ENCODE results near the gene HDGF. TPM values are rescaled to one million over a fixed set of nuclear protein-coding genes. Genes with fewer than 3 reads are reported as not detected.
A peak's percentile ranks its signal among the peaks of the same experiment; 100 is the strongest.

The HDGF gene
- total RNA-seq, 1 experiment from 2014 or later, result 310 TPM

DNA sequence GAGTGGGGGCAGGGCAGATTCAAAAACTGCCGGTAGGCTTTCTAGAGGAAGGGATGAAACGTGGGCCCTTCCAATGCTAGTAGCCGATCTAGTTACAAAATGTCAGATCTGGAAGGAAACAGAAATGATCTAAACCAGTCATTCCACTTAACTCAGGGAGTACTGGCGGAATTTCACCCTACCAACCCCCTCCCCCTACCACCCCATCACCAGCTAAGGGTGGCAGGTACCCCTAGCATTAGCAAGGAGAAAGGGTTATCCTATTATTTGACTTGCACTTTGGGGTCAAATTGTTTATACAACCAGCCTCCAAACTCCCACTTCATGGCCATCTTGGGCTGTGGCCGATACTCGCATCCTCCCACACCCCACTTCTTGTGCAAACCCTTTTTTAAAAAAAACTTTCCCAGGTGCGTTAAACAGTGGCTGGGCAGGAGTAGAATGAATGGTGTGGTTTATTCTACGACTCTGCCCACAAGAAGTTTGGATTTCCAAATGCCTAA, 9.9 kb downstream of the HDGF start:
- Histone ChIP-seq H3T11ph (ENCODE audit: low read length) (no peak overlapping the region), H3K23ac (ENCODE audit: insufficient read length, low read depth, low read length) (no peak overlapping the region), H3K79me2 (ENCODE audit: insufficient read depth, low read length) (peaks cover 11% of the 10 kb centered on the region; the same call in 1 of the 2 replicates)

More for the DNA sequence above, 9.9 kb downstream of the HDGF start:
- Histone ChIP-seq H2BK5ac (ENCODE audit: insufficient read length, low read length) (no peak overlapping the region), H3K4me1 (ENCODE audit: insufficient read depth, low read length) (peaks cover 9% of the 10 kb centered on the region), H4K5ac (ENCODE audit: insufficient read length, low read depth, low read length) (no peak overlapping the region), H3K56ac (ENCODE audit: insufficient read length, low read depth, low read length) (no peak overlapping the region), H3K23me2 (ENCODE audit: insufficient read length, low read depth, low read length, poor library complexity, severe bottlenecking) (peaks cover 8% of the 10 kb centered on the region), H2BK15ac (ENCODE audit: low read depth, low read length) (no peak overlapping the region), H2BK20ac (ENCODE audit: low read depth, low read length, poor library complexity, severe bottlenecking) (no peak overlapping the region), H4K8ac (replicated peaks; ENCODE audit: insufficient read length, low read depth, low read length) (no peak overlapping the region), H4K91ac (ENCODE audit: insufficient read length, low read depth, low read length) (no peak overlapping the region), H2BK12ac (ENCODE audit: insufficient read length, low read depth, low read length) (no peak overlapping the region), H4K20me1 (ENCODE audit: control insufficient read depth, insufficient read depth, insufficient read length) (no peaks in the 10 kb centered on the region), H3K9ac (ENCODE audit: extremely low read depth, insufficient read length, low read length) (peak overlapping the region; percentile 16), H3K4ac (ENCODE audit: low read depth, low read length) (no peak overlapping the region; the same call in 1 of the 2 replicates), H2AFZ (ENCODE audit: low read length) (no peak overlapping the region), H3K27ac (ENCODE audit: insufficient read length, low read depth, low read length) (peak overlapping the region; percentile 71), H3K27me3 (ENCODE audit: insufficient read depth, low read length) (no peaks in the 10 kb centered on the region), H3K14ac (ENCODE audit: insufficient read depth, low read length) (no peak overlapping the region), H2BK120ac (ENCODE audit: low read depth, low read length, poor library complexity, severe bottlenecking) (no peak overlapping the region), H3K18ac (ENCODE audit: insufficient read length, low read depth, low read length) (peak overlapping the region; percentile 36), H3K79me1 (ENCODE audit: insufficient read depth, low read depth, low read length, poor library complexity, severe bottlenecking) (no peaks in the 10 kb centered on the region), H2AK5ac (ENCODE audit: insufficient read length, low read length) (no peak overlapping the region), H3K4me2 (ENCODE audit: insufficient read depth, insufficient read length, low read length) (peak overlapping the region; percentile 48), H3K9me3 (ENCODE audit: control insufficient read depth, low read depth, low read length) (no peaks in the 10 kb centered on the region)
- WGBS (ENCODE audit: extremely low coverage, insufficient read length, low lambda C conversion rate), result no CpG with 5 or more reads among the region's 8 CpGs
- Mint-ChIP-seq H3K4me1 (peaks cover 30 to 40% of the 10 kb centered on the region in 2 experiments), H3K36me3 (ENCODE audit: insufficient read depth in 1 of 3, low read depth in 3 of 3) (peaks cover 26 to 54% (median 45%) of the 10 kb centered on the region in 3 experiments; a peak in 6 of 7 replicates), H3K9me3 (no peaks in the 10 kb centered on the region; a peak in 1 of 5 replicates), H3K4me3 (peak overlapping the region; percentile 85 to 92), H3K27me3 (ENCODE audit: low read depth) (no peaks in the 10 kb centered on the region), H3K27ac (peak overlapping the region; percentile 90 to 99 (median 98))
- TF ChIP-seq, protein P1, sequence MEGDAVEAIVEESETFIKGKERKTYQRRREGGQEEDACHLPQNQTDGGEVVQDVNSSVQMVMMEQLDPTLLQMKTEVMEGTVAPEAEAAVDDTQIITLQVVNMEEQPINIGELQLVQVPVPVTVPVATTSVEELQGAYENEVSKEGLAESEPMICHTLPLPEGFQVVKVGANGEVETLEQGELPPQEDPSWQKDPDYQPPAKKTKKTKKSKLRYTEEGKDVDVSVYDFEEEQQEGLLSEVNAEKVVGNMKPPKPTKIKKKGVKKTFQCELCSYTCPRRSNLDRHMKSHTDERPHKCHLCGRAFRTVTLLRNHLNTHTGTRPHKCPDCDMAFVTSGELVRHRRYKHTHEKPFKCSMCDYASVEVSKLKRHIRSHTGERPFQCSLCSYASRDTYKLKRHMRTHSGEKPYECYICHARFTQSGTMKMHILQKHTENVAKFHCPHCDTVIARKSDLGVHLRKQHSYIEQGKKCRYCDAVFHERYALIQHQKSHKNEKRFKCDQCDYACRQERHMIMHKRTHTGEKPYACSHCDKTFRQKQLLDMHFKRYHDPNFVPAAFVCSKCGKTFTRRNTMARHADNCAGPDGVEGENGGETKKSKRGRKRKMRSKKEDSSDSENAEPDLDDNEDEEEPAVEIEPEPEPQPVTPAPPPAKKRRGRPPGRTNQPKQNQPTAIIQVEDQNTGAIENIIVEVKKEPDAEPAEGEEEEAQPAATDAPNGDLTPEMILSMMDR (conservative IDR thresholded peaks at IDR 0.05), result no peak
- DNase-seq, result no peak
